Measurements from ENCODE around the gene ZBTB20. TPM values are rescaled to one million over a fixed set of nuclear protein-coding genes. Genes with fewer than 3 reads are reported as not detected.

ZBTB20 gene
- total and polyA plus RNA-seq, 12 donors: 0.57 to 105 (median 86.8) TPM

- no peak for TF ChIP-seq CTCF (IDR thresholded peaks at IDR 0.05)
- no peaks in the 10 kb centered on the region for H3K27me3 ChIP-seq
- WGBS, 2 donors: 90 to 95% methylated on average over 8 of the region's 8 CpGs
- H3K4me3 ChIP-seq: no peak overlapping the region
- no peak overlapping the region for H3K27ac ChIP-seq
- no peaks in the 10 kb centered on the region for H3K9me3 ChIP-seq
- intact Hi-C loops (cut with DNase I): loop anchor here in 1 of 10 donors (10.0 kb wide), 1 partner anchor 87 kb away; no protein-coding TSS in a partner anchor
- ATAC-seq: no peak
- peaks cover 0 to 16% (median 4%) of the 10 kb centered on the region in 9 donors for H3K4me1 ChIP-seq
- DNase-seq: no peak
- no peaks in the 10 kb centered on the region for H3K36me3 ChIP-seq
These were observed 719.6 kb downstream of the ZBTB20 start for GRCh38 chr3:114427285-114428043.

- Histone ChIP-seq H3K4me3 (no peak overlapping the region), H3K4me1 (peaks cover 0 to 20% (median 6%) of the 10 kb centered on the region in 9 donors), H3K9me3 (no peaks in the 10 kb centered on the region), H3K27ac (no peak overlapping the region), H3K27me3 (no peaks in the 10 kb centered on the region), H3K36me3 (no peaks in the 10 kb centered on the region)
- no peak for DNase-seq
- no peak for TF ChIP-seq CTCF (IDR thresholded peaks at IDR 0.05)
- WGBS, 2 donors: 79% methylated on average over 8 of the region's 8 CpGs
- no peak for ATAC-seq
- intact Hi-C loops (cut with DNase I): loop anchor here in 1 of 10 donors (10.0 kb wide), 1 partner anchor 90 kb away; no protein-coding TSS in a partner anchor
These were observed 722.8 kb downstream of the ZBTB20 start for GRCh38 chr3:114424337-114424736.

- no peak for DNase-seq
- H3K27ac ChIP-seq: no peak overlapping the region
- no peak for ATAC-seq
- H3K36me3 ChIP-seq: no peaks in the 10 kb centered on the region
- TF ChIP-seq CTCF (IDR thresholded peaks at IDR 0.05): no peak
- H3K9me3 ChIP-seq: no peaks in the 10 kb centered on the region
- peaks cover 0 to 51% (median 27%) of the 10 kb centered on the region in 9 donors for H3K4me1 ChIP-seq
- no peaks in the 10 kb centered on the region for H3K27me3 ChIP-seq
- no peak overlapping the region for H3K4me3 ChIP-seq
- WGBS, 2 donors: 74 to 81% methylated on average over 7 of the region's 7 CpGs
- intact Hi-C loops (cut with DNase I): loop anchor here in 1 of 10 donors (10.0 kb wide), 1 partner anchor 94 kb away; no protein-coding TSS in a partner anchor
These were observed 725.9 kb downstream of the ZBTB20 start for GRCh38 chr3:114421204-114421603.

GRCh38 chr3:114420072-114420471, 727.0 kb downstream of the ZBTB20 start:
- Histone ChIP-seq H3K4me3 (no peak overlapping the region), H3K27me3 (no peaks in the 10 kb centered on the region), H3K36me3 (no peaks in the 10 kb centered on the region), H3K4me1 (peaks cover 0 to 62% (median 27%) of the 10 kb centered on the region in 9 donors), H3K9me3 (no peaks in the 10 kb centered on the region), H3K27ac (peak overlapping the region in 1 of 10 donors; percentile 57)
- DNase-seq (no peak), ATAC-seq (no peak)
- intact Hi-C loops (cut with DNase I): loop anchor here in 1 of 10 donors (10.0 kb wide), 1 partner anchor 95 kb away; no protein-coding TSS in a partner anchor
- WGBS, 2 donors: 59 to 60% methylated on average over 3 of the region's 3 CpGs
- no peak for TF ChIP-seq CTCF (IDR thresholded peaks at IDR 0.05)

All from heart right ventricle (tissue), 16 donors.